ENCODE data around the gene CFAP99. TPM values are rescaled to one million over a fixed set of nuclear protein-coding genes. Genes with fewer than 3 reads are reported as not detected.
A peak's percentile ranks its signal among the peaks of the same experiment; 100 is the strongest.

Gene CFAP99
- total and polyA plus RNA-seq, 8 donors, result 0.28 to 1.6 (median 0.70) TPM

DNA sequence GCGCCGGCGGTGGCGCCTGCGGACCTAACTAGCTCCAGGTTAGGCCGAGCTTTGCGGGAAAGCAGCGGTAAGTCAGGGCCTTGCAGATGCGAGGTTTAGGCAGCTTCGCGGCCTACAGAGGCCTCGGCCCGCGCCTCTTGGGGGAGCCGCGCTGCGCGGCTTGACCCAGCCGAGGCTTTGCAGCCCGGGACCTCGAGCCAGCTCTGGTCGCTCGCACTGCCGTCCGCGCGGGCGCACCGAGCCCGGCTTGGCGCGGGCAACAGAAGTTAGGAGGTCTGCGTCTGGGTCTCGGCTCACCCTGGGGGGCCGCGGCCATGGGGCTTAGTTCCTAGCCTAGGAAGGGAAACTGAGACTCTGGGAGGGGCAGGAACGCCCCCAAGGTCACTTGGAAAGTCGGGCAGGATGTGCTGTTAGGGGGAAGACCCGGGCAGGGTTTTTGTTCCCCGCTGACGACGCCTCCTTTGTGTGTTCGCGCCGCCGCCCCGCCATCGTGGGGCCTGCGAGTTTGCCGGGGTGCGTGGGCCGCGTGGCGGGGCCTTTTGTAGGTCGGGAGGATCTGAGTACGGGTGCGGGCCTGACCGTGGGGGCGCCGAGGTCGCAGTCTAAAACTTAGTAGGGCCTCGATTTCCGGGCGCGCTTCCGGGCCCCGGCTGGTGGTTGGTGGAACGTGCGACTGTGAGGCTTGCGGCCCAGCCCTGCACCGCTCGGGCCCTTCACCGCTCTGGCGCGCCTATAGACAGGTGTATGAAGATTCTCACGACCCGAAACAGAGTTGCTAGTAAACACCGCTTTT lies 50.6 kb downstream of the CFAP99 start:
- Histone ChIP-seq H3K36me3 (no peaks in the 10 kb centered on the region), H3K27ac (peak overlapping the region; percentile 74 to 91 (median 88)), H3K9me3 (no peaks in the 10 kb centered on the region), H3K27me3 (no peaks in the 10 kb centered on the region), H3K4me3 (peak overlapping the region; percentile 93 to 97 (median 94)), H3K4me1 (peaks cover 0 to 11% (median 8%) of the 10 kb centered on the region in 3 donors)
- WGBS, 2 donors, result 0% methylated on average over 65 to 78 of the region's 78 CpGs
- no peak for FAIRE-seq
- intact Hi-C loops (cut with DNase I), result no loop called here
- no peak for TF ChIP-seq CTCF (IDR thresholded peaks at IDR 0.05)
- ATAC-seq, result peak; percentile 44 to 70 (median 54)
- DNase-seq, result peak; percentile 36 to 77 (median 44)

DNA sequence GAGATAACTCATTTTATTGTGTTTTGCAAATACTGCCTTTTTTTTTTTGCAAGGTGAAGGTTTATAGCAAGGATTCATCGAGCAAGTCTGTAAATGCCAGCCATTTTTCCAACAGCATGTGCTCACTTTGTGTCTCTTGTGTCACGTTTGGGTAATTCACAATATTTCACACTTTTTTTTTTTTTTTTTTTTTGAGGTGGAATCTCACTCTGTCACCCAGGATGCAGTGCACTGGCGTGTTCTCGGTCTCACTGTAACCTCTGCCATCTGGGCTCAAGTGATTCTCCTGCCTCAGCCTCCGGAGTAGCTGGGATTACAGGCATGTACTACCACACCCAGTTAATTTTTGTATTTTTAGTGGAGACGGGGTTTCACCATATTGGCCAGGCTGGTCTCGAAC lies 52.0 kb downstream of the CFAP99 start:
- 79 to 81% methylated on average over 7 of the region's 7 CpGs for WGBS, 2 donors
- H3K4me3 ChIP-seq, result peak overlapping the region in 1 of 4 donors; percentile 94

DNA sequence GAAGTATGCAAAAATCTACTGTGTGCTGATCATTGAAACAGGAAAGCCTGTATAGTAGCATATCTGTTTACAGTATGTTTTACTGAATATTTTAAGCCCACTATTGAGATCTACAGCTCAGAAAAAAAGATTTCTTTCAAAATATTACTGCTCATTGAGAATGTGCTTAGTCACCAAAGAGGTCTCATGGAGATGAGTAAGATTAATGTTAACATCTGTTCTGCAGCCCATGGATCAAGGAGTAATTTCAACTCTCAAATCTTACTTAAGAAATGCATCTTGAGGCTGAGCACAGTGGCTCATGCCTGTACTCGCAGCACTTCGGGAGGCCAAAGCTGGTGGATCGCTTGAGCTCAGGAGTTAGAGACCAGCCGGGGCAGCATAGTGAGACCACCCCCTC lies 53.4 kb downstream of the CFAP99 start:
- H3K4me1 ChIP-seq, result peaks cover 0 to 18% (median 15%) of the 10 kb centered on the region in 3 donors
- WGBS, 2 donors, result 96 to 98% methylated on average over 4 of the region's 4 CpGs
- FAIRE-seq (no peak), DNase-seq (no peak), ATAC-seq (no peak)
- H3K27ac ChIP-seq, result no peak overlapping the region
- H3K9me3 ChIP-seq, result no peaks in the 10 kb centered on the region
- no peaks in the 10 kb centered on the region for H3K27me3 ChIP-seq
- H3K4me3 ChIP-seq, result no peak overlapping the region
- no peaks in the 10 kb centered on the region for H3K36me3 ChIP-seq
- intact Hi-C loops (cut with DNase I), result no loop called here
- TF ChIP-seq CTCF (IDR thresholded peaks at IDR 0.05), result no peak

More for the DNA sequence above, 52.0 kb downstream of the CFAP99 start:
- ATAC-seq, result no peak
- Histone ChIP-seq H3K27me3 (no peaks in the 10 kb centered on the region), H3K9me3 (no peaks in the 10 kb centered on the region), H3K36me3 (no peaks in the 10 kb centered on the region), H3K27ac (no peak overlapping the region), H3K4me1 (peaks cover 0 to 16% (median 11%) of the 10 kb centered on the region in 3 donors)
- intact Hi-C loops (cut with DNase I), result no loop called here
- no peak for DNase-seq
- TF ChIP-seq CTCF (IDR thresholded peaks at IDR 0.05), result no peak
- FAIRE-seq, result no peak

DNA sequence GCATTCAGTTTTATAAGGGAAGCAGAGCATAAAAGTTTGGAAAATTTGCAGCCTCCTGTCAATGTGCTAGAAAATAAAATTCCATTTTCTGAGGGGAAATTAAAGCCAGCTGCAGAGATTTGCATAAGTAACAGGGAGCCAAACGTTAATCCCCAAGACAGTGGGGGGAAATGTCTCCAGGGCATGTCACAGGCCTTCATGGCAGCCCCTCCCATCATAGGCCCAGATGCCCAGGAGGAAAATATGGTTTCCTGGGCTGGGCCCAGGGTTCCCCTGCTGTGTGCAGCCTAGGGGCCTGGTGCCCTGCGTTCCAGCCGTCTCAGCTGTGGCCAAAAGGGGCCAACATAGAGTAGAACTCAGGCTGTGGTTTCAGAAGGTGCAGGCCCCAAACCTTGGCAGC lies 59.5 kb downstream of the CFAP99 start:
- 56 to 73% methylated on average over 3 of the region's 3 CpGs for WGBS, 2 donors
- H3K27me3 ChIP-seq, result no peaks in the 10 kb centered on the region
- no peak overlapping the region for H3K4me3 ChIP-seq
- TF ChIP-seq CTCF (IDR thresholded peaks at IDR 0.05), result no peak
- no peaks in the 10 kb centered on the region for H3K36me3 ChIP-seq
- H3K27ac ChIP-seq, result no peak overlapping the region
- intact Hi-C loops (cut with DNase I), result no loop called here
- DNase-seq (no peak), FAIRE-seq (no peak), ATAC-seq (no peak)
- peaks cover 32 to 46% (median 35%) of the 10 kb centered on the region in 3 donors for H3K4me1 ChIP-seq
- H3K9me3 ChIP-seq, result no peaks in the 10 kb centered on the region

- no peak overlapping the region for H3K27ac ChIP-seq
- no peaks in the 10 kb centered on the region for H3K36me3 ChIP-seq
- H3K4me1 ChIP-seq, result peaks cover 32 to 62% (median 41%) of the 10 kb centered on the region in 3 donors
- FAIRE-seq (no peak), DNase-seq (no peak), ATAC-seq (no peak)
- H3K4me3 ChIP-seq, result no peak overlapping the region
- whole genome bisulfite sequencing, 2 donors, result 76 to 80% methylated on average over 5 of the region's 5 CpGs
- TF ChIP-seq CTCF (IDR thresholded peaks at IDR 0.05), result no peak
- no peaks in the 10 kb centered on the region for H3K27me3 ChIP-seq
- intact Hi-C loops (cut with DNase I), result no loop called here
- no peaks in the 10 kb centered on the region for H3K9me3 ChIP-seq
These were observed 61.9 kb downstream of the CFAP99 start for GRCh38 chr4:2480649-2481048.

Data from pancreas (tissue), 10 donors.